GM18517 (cell line): ENCODE results near the gene RPL27.

Source experiments
- ATAC-seq: cut with Tn5 transposase; IDR thresholded peaks from one replicate; pipeline ENCODE4 v1.9.1; 2021; ENCODE audit warnings: mild to moderate bottlenecking, moderate library complexity; ENCODE audit not compliant: unreplicated experiment

The RPL27 gene

DNA sequence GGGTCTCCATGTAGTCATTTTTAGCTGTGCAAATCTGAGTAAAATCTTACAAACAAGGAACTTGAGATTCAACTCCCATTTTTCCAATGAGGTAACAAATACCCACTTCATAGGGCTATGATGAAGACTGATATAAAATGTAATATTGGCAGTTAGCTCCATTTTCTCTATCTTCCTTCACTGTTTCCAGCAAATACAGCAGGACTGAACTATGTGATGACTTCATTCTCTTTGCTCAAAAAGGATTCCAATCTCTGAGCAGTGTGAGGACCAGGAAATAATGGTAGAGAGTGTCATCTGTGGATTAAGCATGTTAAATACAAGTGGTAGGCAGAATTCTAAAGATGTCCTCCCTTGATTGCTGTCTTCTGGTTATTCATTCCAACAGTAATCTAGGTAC, 45.1 kb downstream of the RPL27 start:
- no peak for ATAC-seq

DNA sequence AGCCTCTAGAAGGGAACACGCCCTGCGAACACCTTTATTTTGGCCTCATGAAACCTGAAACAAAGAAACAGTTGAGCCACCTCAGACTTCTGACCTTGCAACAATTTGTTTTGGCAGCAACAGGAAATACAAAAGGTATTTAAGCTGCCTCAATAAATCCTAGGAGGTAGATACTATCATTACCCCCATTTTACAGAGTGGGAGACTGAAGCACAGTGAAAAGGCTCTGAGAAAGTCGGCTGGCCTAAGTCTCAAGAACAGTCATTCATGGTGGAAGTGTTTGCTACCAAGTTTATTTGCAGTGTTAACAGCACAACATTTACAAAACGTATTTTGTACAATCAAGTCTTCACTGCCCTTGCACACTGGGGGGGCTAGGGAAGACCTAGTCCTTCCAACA, 45.8 kb downstream of the RPL27 start:
- ATAC-seq: no peak

DNA sequence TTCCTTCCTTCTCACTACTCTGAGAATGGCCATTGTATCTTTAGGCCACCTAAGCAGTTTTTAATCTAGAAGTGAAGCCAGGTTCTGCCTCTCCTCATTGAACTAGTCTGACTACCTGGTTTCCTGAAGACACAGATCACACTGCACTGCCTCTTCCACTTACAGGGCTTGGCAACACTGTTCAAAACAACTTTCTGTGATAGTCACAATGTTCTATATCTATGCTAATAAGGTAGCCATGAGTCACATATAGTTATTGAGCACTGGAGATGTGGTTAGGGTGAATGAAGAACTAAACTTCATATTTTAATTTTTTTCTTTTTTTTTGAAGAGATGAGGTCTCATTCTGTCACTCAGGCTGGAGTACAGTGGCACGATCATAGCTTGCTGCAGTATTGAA, 53.8 kb downstream of the RPL27 start:
- ATAC-seq: no peak
